OCI-LY1 (cell line): Measurements from ENCODE around the gene PEAR1.

Source experiments
- CTCF ChIP-seq: fragments of 200-600 bp; sonication (generic), shearing (Covaris generic); IDR thresholded peaks from 2 replicates; pipeline ENCODE4 v1.5.1; 2017; ENCODE audit warnings: mild to moderate bottlenecking, antibody characterized with exemption, low read length, moderate library complexity, mixed read lengths
- EZH2 ChIP-seq: fragments of 200-600 bp; sonication (generic), shearing (Covaris generic); IDR thresholded peaks from 2 replicates; pipeline ENCODE4 v1.8.0; 2017; ENCODE audit warnings: borderline replicate concordance, mixed run types, mild to moderate bottlenecking, antibody characterized with exemption, low read length, moderate library complexity, mixed read lengths

GRCh38 chr1:156928043-156928602 is 34.6 kb downstream of the PEAR1 start:
- TF ChIP-seq CTCF (no peak), EZH2 (no peak)
